A375 (cell line): Measurements from ENCODE around the gene KRTAP4-4. TPM values are rescaled to one million over a fixed set of nuclear protein-coding genes. Genes with fewer than 3 reads are reported as not detected.

Experiments
- small RNA-seq: library from RNA; depleted of rRNA; stranded (forward); fragments of <200 nt; gene quantifications from one replicate; pipeline ENCODE3, GENCODE V24; 2014
- total RNA-seq: library from RNA; depleted of rRNA; stranded (reverse); fragments of >200 nt; shearing (Covaris generic); gene quantifications from 2 replicates; pipeline ENCODE4 v1.2.3, GENCODE V29; 2014; rRNA removed

KRTAP4-4 gene
- not detected in 2 replicates for total RNA-seq

DNA sequence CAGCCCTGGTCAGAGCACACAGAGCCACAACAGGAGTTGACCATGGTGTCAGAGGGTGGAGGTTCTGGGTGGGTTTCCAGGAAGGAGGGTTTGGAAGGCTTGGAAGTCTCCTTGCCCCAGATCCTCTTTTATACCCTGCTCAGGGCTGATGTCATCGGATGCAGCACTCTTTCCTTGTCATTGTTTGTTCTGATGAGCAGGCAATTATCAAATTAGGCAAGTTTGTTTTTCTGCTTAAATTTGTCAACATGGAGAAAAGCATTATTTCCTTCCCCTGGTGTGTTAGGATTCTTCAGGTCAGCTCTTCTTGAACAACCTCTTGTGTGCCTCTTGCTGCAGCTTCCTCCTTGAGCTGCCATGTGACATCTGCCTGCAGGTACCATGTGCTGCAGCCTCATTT is at the start of gene KRTAP4-4:
KRTAP4-4 (minus strand) TSS at position 101 of the 400 bp plus-strand sequence; CDS start at position 44, 57 bp downstream.

DNA sequence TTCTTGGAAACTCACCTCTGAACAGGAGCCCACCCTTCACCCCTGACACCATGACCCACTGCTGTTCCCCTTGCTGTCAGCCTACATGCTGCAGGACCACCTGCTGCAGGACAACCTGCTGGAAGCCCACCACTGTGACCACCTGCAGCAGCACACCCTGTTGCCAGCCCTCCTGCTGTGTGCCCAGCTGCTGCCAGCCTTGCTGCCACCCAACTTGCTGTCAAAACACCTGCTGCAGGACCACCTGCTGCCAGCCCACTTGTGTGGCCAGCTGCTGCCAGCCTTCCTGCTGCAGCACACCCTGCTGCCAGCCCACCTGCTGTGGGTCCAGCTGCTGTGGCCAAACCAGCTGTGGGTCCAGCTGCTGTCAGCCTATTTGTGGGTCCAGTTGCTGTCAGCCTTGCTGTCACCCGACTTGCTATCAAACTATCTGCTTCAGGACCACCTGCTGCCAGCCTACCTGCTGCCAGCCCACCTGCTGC is 29.3 kb upstream of the KRTAP4-4 start, which contains the start of gene KRTAP9-1:
KRTAP9-1 (plus strand) TSS at position 51 of the 482 bp plus-strand sequence; CDS start at position 51, 0 bp downstream.

DNA sequence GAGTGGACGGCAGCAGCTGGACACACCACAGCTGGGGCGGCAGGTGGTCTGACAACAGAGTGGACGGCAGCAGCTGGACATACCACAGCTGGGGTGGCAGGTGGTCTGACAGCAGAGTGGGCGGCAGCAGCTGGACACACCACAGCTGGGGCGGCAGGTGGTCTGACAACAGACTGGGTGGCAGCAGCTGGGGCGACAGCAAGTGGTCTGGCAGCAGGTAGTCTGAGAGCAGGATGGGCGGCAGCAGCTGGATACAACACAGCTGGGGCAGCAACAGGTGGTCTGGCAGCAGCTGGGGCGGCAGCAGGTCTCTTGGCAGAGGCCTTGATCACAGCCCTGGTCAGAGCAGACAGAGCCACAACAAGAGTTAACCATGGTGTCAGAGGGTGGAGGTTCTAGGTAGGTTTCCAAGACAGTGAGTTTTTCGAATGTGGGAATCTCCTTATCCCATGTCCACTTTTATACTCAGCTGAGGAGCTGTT is 24.0 kb upstream of the KRTAP4-4 start, which contains the start of gene KRTAP4-1:
KRTAP4-1 (minus strand) TSS at position 432 of the 482 bp plus-strand sequence; CDS start at position 375, 57 bp downstream.

GRCh38 chr17:41177727-41178271 is 17.3 kb upstream of the KRTAP4-4 start, which contains the start of gene KRTAP4-2:
Gene KRTAP4-2, minus strand, starts transcription at chr17:41178221. Its CDS starts 57 bp downstream, at chr17:41178164.

GRCh38 chr17:41168121-41168520 is 7.6 kb upstream of the KRTAP4-4 start, which contains the start of gene KRTAP4-3:
Gene KRTAP4-3, minus strand, starts transcription at chr17:41168221. Its CDS starts 49 bp downstream, at chr17:41168172.

DNA sequence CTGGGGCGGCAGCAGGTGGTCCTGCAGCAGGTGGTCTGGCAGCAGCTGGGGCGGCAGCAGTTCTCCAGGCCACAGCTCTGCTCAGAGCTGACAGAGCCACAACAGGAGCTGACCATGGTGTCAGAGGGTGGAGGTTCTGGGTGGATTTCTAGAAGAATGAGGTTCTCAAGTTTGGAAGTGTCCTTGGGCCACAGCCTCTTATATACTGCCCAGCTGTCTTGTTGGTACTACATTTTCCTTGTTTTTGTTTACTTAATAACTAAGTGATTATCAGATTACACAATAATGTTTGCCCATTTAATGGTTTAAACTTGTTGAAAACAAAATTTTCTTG is 10.9 kb downstream of the KRTAP4-4 start, which contains the start of gene KRTAP4-5:
KRTAP4-5 (minus strand) TSS at position 174 of the 334 bp plus-strand sequence; CDS start at position 116, 58 bp downstream.

DNA sequence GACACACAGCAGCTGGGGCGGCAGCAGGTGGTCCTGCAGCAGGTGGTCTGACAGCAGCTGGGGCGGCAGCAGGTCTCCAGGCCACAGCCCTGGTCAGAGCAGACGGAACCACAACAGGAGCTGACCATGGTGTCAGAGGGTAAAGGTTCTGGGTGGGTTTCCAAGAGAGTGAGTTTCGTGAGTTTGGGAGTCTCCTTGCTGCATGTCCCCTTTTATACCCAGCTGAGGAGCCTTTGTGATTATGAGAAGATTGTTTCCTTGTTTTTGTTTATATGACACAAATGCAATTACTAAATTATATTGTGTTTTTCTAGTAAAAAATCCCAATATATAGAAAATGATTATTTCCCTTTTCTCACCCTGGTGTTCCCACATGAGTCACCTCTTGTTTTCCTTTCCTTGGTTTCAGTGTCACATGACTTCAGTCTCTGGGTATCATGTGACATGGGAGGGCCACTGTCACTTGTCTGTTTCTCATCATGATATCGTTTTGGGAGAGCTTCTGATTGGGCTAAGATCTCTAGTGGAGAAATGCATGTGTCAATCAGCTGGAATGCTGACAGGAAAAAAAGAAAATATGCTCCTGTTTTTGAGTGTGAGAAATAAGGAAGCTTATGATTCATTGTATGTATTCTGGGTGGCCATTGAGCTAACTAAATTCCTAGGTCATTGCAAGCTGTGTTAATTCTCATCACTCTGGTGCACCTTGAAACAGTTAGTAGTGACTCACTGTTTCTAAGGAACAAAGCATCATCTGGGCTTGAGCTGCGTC is 20.0 kb downstream of the KRTAP4-4 start, which contains the start of gene KRTAP4-6:
KRTAP4-6 (minus strand) TSS at position 185 of the 772 bp plus-strand sequence; CDS start at position 128, 57 bp downstream.

GRCh38 chr17:41123991-41124371 is 36.6 kb downstream of the KRTAP4-4 start, which contains the start of gene KRTAP4-12:
Gene KRTAP4-12, minus strand, starts transcription at chr17:41124182. Its CDS starts 60 bp downstream, at chr17:41124122.

DNA sequence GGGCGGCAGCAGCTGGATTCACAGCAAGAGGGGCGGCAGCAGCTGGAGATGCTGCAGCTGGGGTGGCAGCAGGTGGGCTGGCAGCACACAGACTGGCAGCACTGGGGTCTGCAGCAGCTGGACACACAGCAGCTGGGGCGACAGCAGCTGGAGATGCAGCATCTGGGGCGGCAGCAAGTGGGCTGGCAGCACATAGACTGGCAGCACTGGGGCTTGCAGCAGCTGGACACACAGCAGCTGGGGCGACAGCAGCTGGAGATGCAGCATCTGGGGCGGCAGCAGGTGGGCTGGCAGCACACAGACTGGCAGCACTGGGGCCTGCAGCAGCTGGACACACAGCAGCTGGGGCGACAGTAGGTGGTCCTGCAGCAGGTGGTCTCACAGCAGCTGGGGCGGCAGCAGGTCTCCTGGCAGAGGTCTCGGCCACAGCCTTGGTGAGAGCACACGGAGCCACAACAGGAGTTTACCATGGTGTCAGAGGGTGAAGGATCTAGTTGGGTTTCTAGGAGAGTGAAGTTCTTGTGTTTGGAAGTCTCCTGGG is 42.6 kb downstream of the KRTAP4-4 start, which contains the start of gene KRTAP4-11:
KRTAP4-11 (minus strand) TSS at position 528 of the 541 bp plus-strand sequence; CDS start at position 470, 58 bp downstream.

Small RNA genes lying within 50 kb of the gene (small RNA-seq; reads per million reads assigned to genes)
- not detected for gene KRTAP4-17P

Other genes with a start within 250 kb of the KRTAP4-4 start
- 0.08 TPM in 1 of 2 replicates, not detected in the other for gene KRT23, start 223.1 kb downstream of the KRTAP4-4 start, total RNA-seq
- not detected in 2 replicates for gene KRT39, start 193.8 kb downstream of the KRTAP4-4 start, total RNA-seq
- gene KRT40, start 176.4 kb downstream of the KRTAP4-4 start, total RNA-seq: not detected in 2 replicates
- not detected in 2 replicates for gene KRTAP3-3, start 166.6 kb downstream of the KRTAP4-4 start, total RNA-seq
- not detected in 2 replicates for gene KRTAP3-2, start 160.8 kb downstream of the KRTAP4-4 start, total RNA-seq
- gene KRTAP3-1, start 151.6 kb downstream of the KRTAP4-4 start, total RNA-seq: not detected in 2 replicates
- gene KRTAP1-5, start 133.5 kb downstream of the KRTAP4-4 start, total RNA-seq: not detected in 2 replicates
- gene KRTAP1-4, start 130.6 kb downstream of the KRTAP4-4 start, total RNA-seq: not detected in 2 replicates
- gene KRTAP1-3, start 125.9 kb downstream of the KRTAP4-4 start, total RNA-seq: not detected in 2 replicates
- not detected in 2 replicates for gene KRTAP1-1, start 119.3 kb downstream of the KRTAP4-4 start, total RNA-seq
- not detected in 2 replicates for gene KRTAP2-1, start 113.4 kb downstream of the KRTAP4-4 start, total RNA-seq
- not detected in 2 replicates for gene KRTAP2-2, start 105.5 kb downstream of the KRTAP4-4 start, total RNA-seq
- gene KRTAP2-3, start 100.6 kb downstream of the KRTAP4-4 start, total RNA-seq: 0.29 TPM in 1 of 2 replicates, not detected in the other
- not detected in 2 replicates for gene KRTAP2-4, start 94.9 kb downstream of the KRTAP4-4 start, total RNA-seq
- gene KRTAP4-7, start 76.6 kb downstream of the KRTAP4-4 start, total RNA-seq: not detected in 2 replicates
- not detected in 2 replicates for gene KRTAP4-8, start 62.6 kb downstream of the KRTAP4-4 start, total RNA-seq
- not detected in 2 replicates for gene KRTAP4-16, start 58.5 kb downstream of the KRTAP4-4 start, total RNA-seq
- gene KRTAP4-9, start 55.4 kb downstream of the KRTAP4-4 start, total RNA-seq: not detected in 2 replicates
- not detected in 2 replicates for gene KRTAP4-11, start 42.4 kb downstream of the KRTAP4-4 start, total RNA-seq
- gene KRTAP4-12, start 36.6 kb downstream of the KRTAP4-4 start, total RNA-seq: not detected in 2 replicates
- gene KRTAP4-6, start 20.2 kb downstream of the KRTAP4-4 start, total RNA-seq: not detected in 2 replicates
- not detected in 2 replicates for gene KRTAP4-5, start 10.9 kb downstream of the KRTAP4-4 start, total RNA-seq
- not detected in 2 replicates for gene KRTAP4-3, start 7.5 kb upstream of the KRTAP4-4 start, total RNA-seq
- not detected in 2 replicates for gene KRTAP4-2, start 17.5 kb upstream of the KRTAP4-4 start, total RNA-seq
- not detected in 2 replicates for gene KRTAP4-1, start 24.2 kb upstream of the KRTAP4-4 start, total RNA-seq
- gene KRTAP9-1, start 29.1 kb upstream of the KRTAP4-4 start, total RNA-seq: not detected in 2 replicates
- not detected in 2 replicates for gene KRTAP9-2, start 65.9 kb upstream of the KRTAP4-4 start, total RNA-seq
- gene KRTAP9-3, start 71.7 kb upstream of the KRTAP4-4 start, total RNA-seq: not detected in 2 replicates
- not detected in 2 replicates for gene KRTAP9-8, start 77.3 kb upstream of the KRTAP4-4 start, total RNA-seq
- not detected in 2 replicates for gene KRTAP9-4, start 88.9 kb upstream of the KRTAP4-4 start, total RNA-seq
- gene KRTAP9-9, start 94.6 kb upstream of the KRTAP4-4 start, total RNA-seq: not detected in 2 replicates
- gene KRTAP9-6, start 104.6 kb upstream of the KRTAP4-4 start, total RNA-seq: not detected in 2 replicates
- gene KRTAP9-7, start 115.0 kb upstream of the KRTAP4-4 start, total RNA-seq: not detected in 2 replicates
- gene KRTAP29-1, start 142.1 kb upstream of the KRTAP4-4 start, total RNA-seq: not detected in 2 replicates
- not detected in 2 replicates for gene KRTAP16-1, start 148.6 kb upstream of the KRTAP4-4 start, total RNA-seq
- gene KRTAP17-1, start 155.0 kb upstream of the KRTAP4-4 start, total RNA-seq: not detected in 2 replicates
- gene KRT33A, start 190.1 kb upstream of the KRTAP4-4 start, total RNA-seq: not detected in 2 replicates
- 0.29 TPM in 1 of 2 replicates, not detected in the other for gene KRT33B, start 209.1 kb upstream of the KRTAP4-4 start, total RNA-seq
- 0.23 and 0.77 TPM in 2 replicates for gene KRT34, start 221.6 kb upstream of the KRTAP4-4 start, total RNA-seq
- gene KRT31, start 236.9 kb upstream of the KRTAP4-4 start, total RNA-seq: not detected in 2 replicates